A673 (cell line): ENCODE measurements around the gene FXYD2. TPM values are rescaled to one million over a fixed set of nuclear protein-coding genes. Genes with fewer than 3 reads are reported as not detected.

Source experiments
- BruUV-seq: library from RNA; stranded (reverse); fragments of 400-500 nt; replicated peaks from 2 replicates; lab custom pipeline; 2021; lab: Mats Ljungman, UMichigan
- CTCF ChIA-PET: fragments of 300-600 bp; sonication (Branson Sonifier 250); formaldehyde crosslinking; loops from one replicate; lab custom pipeline; 2022; ENCODE audit warnings: antibody characterized with exemption; lab: Charles Lee
- POLR2A ChIA-PET: fragments of 300-600 bp; sonication (Branson Sonifier 250); formaldehyde crosslinking; loops from one replicate; lab custom pipeline; 2022; ENCODE audit warnings: antibody characterized with exemption; ENCODE audit not compliant: low non-redundant PET; lab: Charles Lee
- DNase-seq: peaks from one replicate; pipeline ENCODE4 v3.0.0-alpha.2; 2015; ENCODE audit warnings: low spot score
- H3K27ac ChIP-seq: fragments of 200-600 bp; sonication (generic); 2 replicates; pipeline ENCODE4 v1.5.1; 2016; ENCODE audit warnings: mixed run types, low read depth, mild to moderate bottlenecking, mixed read lengths, antibody characterized with exemption, low read length; ENCODE audit not compliant: poor library complexity, severe bottlenecking
- H3K27me3 ChIP-seq: fragments of 200-600 bp; sonication (generic); replicated peaks from 2 replicates; pipeline ENCODE4 v1.6.1; 2017; ENCODE audit warnings: mixed run types, low read depth, mild to moderate bottlenecking, mixed read lengths, antibody characterized with exemption, low read length; ENCODE audit not compliant: insufficient read depth, poor library complexity
- H3K36me3 ChIP-seq: fragments of 200-600 bp; sonication (generic); 2 replicates; pipeline ENCODE4 v1.6.1; 2016; ENCODE audit warnings: mixed run types, mild to moderate bottlenecking, mixed read lengths, antibody characterized with exemption, low read length; ENCODE audit not compliant: insufficient read depth, poor library complexity, severe bottlenecking
- H3K4me1 ChIP-seq: fragments of 200-600 bp; sonication (generic); 2 replicates; pipeline ENCODE4 v1.6.1; 2017; ENCODE audit warnings: mixed run types, mild to moderate bottlenecking, mixed read lengths, antibody characterized with exemption, low read length; ENCODE audit not compliant: insufficient read depth, poor library complexity, severe bottlenecking
- H3K4me3 ChIP-seq: fragments of 200-600 bp; sonication (generic); 2 replicates; pipeline ENCODE4 v1.5.1; 2016; ENCODE audit warnings: low read depth, mixed run types, mild to moderate bottlenecking, mixed read lengths, low read length; ENCODE audit not compliant: poor library complexity, severe bottlenecking
- H3K9me3 ChIP-seq: fragments of 200-600 bp; sonication (generic); 2 replicates; pipeline ENCODE4 v1.6.1; 2016; ENCODE audit warnings: mixed run types, low read depth, mild to moderate bottlenecking, mixed read lengths, antibody characterized with exemption, low read length; ENCODE audit not compliant: poor library complexity, severe bottlenecking
- EZH2 ChIP-seq: fragments of 200-600 bp; sonication (generic); IDR thresholded peaks from 2 replicates; pipeline ENCODE4 v1.6.1; 2017; ENCODE audit warnings: borderline replicate concordance, low read depth, mild to moderate bottlenecking, mixed read lengths, antibody characterized with exemption, low read length; ENCODE audit not compliant: poor library complexity, severe bottlenecking
- intact Hi-C: fragments of 100-400 bp; cut with micrococcal nuclease; formaldehyde crosslinking; loops from one replicate; pipeline ENCODE4 v1.10.0; 2022; ENCODE audit not compliant: unreplicated experiment
- total RNA-seq: library from RNA; stranded (reverse); gene quantifications from 2 replicates; pipeline ENCODE4 v1.2.3, GENCODE V29; 2021
- TF ChIP-seq, protein P1 (sequence below): fragments of 300-800, 200-600 bp; sonication (generic); conservative IDR thresholded peaks from 2 replicates; pipeline ENCODE4 v1.5.1; 2017; ENCODE audit warnings: low read depth, mild to moderate bottlenecking, antibody characterized with exemption, low read length, moderate library complexity, mixed read lengths

Gene FXYD2
- total RNA-seq, 1 experiment from 2014 or later: not detected

DNA sequence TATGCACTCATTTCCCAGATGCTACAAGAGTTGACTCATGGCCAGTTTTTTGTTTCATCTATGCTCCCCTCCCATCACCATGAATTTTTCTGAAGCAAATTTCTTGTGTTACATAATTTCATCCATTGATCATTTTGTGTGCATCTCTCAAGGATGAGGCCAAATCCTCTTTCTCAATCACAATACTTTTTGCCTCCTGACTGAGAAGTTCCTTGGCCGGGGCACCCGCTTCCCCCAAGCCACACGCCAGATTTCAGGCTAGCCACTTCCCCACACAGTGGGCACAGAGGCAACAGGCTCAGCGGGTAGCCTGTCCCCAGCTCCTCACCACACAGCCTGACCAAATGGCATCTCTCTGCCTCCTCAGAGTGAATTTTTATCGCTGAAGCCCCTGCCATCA lies 17.7 kb downstream of the FXYD2 start:
- peaks cover 11% of the 10 kb centered on the region for H3K4me1 ChIP-seq
- ChIA-PET POLR2A (interaction anchor here (1.0 kb wide), 1 partner anchor 140 kb away, joined by 3 read pairs; no protein-coding TSS in a partner anchor), CTCF (interaction anchor here (0.6 to 3.1 kb wide), 11 partner anchors 8 to 380 kb away, joined by 3 to 59 read pairs (median 6); no protein-coding TSS in a partner anchor)
- TF ChIP-seq, protein P1, sequence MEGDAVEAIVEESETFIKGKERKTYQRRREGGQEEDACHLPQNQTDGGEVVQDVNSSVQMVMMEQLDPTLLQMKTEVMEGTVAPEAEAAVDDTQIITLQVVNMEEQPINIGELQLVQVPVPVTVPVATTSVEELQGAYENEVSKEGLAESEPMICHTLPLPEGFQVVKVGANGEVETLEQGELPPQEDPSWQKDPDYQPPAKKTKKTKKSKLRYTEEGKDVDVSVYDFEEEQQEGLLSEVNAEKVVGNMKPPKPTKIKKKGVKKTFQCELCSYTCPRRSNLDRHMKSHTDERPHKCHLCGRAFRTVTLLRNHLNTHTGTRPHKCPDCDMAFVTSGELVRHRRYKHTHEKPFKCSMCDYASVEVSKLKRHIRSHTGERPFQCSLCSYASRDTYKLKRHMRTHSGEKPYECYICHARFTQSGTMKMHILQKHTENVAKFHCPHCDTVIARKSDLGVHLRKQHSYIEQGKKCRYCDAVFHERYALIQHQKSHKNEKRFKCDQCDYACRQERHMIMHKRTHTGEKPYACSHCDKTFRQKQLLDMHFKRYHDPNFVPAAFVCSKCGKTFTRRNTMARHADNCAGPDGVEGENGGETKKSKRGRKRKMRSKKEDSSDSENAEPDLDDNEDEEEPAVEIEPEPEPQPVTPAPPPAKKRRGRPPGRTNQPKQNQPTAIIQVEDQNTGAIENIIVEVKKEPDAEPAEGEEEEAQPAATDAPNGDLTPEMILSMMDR: no peak
- TF ChIP-seq EZH2: no peak
- peaks cover 3% of the 10 kb centered on the region for H3K27me3 ChIP-seq
- H3K27ac ChIP-seq: no peak overlapping the region
- DNase-seq: no peak
- no TSS peak for BruUV-seq
- H3K36me3 ChIP-seq: no peaks in the 10 kb centered on the region
- H3K4me3 ChIP-seq: no peak overlapping the region
- intact Hi-C loops: no loop called here
- H3K9me3 ChIP-seq: no peaks in the 10 kb centered on the region

DNA sequence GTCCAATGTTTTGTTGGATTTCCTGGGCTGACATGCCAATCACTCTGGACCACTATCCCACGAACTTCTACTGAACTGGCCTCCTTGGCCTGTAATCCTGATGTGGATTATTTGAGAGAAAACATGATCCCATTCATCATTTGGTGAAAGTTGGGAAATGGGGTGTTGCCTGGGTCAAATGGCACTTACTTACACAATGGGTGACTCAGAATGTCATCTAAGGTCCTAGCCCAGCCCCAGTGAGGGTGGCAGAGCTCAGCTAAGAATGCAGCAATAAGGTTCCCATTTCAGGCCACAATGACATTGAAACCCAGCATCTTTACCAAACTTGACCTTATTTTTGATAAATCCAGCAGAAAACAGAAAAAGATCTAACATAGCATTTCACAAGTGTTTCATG lies 19.5 kb downstream of the FXYD2 start:
- POLR2A ChIA-PET: no interaction called here
- CTCF ChIA-PET: no interaction called here
- no peak overlapping the region for H3K4me3 ChIP-seq
- H3K27ac ChIP-seq: no peak overlapping the region
- intact Hi-C loops: no loop called here
- BruUV-seq: no TSS peak
- H3K4me1 ChIP-seq: peaks cover 11% of the 10 kb centered on the region
- H3K9me3 ChIP-seq: no peaks in the 10 kb centered on the region
- DNase-seq: no peak
- no peaks in the 10 kb centered on the region for H3K36me3 ChIP-seq
- TF ChIP-seq, protein P1: no peak
- peaks cover 15% of the 10 kb centered on the region for H3K27me3 ChIP-seq

DNA sequence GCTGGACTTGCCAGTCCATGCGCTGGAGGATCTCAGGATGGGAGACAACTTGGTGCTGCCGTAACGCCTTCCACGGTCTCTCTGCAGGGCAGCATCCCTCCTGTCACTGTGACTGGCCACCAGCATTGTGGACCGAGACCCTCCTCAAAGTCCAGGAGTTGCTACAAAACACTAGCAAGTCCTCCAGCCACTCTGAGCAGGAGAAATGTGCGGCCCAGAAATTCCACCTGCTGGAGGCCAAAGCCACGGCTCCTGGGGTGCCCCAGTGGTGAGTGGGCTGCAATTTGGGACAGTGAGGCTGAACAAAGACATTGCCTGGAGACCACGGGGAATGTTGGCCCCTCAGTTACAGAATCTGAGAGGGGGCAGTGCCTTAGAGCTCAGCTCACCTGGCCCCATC lies 20.6 kb downstream of the FXYD2 start:
- BruUV-seq: no TSS peak
- DNase-seq: no peak
- intact Hi-C loops: no loop called here
- Histone ChIP-seq H3K4me1 (peaks cover 2% of the 10 kb centered on the region), H3K9me3 (no peaks in the 10 kb centered on the region), H3K27me3 (peaks cover 26% of the 10 kb centered on the region), H3K36me3 (no peaks in the 10 kb centered on the region), H3K27ac (no peak overlapping the region), H3K4me3 (no peak overlapping the region)
- TF ChIP-seq EZH2: no peak
- TF ChIP-seq, protein P1: no peak
- ChIA-PET CTCF (interaction anchor here (1.0 kb wide), 1 partner anchor 14 kb away, joined by 3 read pairs; no protein-coding TSS in a partner anchor), POLR2A (no interaction called here)
